Tibial artery (tissue), 4 donors: ENCODE results near the gene SLC35G3.
A peak's percentile ranks its signal among the peaks of the same experiment; 100 is the strongest.
"Not testable (repeated sequence)": the region's sequence is repeated elsewhere in the genome, so short reads cannot be mapped to it uniquely, and the experiment has no call there.

Source experiments
- DNase-seq, 2 donors: peaks; one replicate each; pipeline ENCODE4 v3.0.0-alpha.2; 2019
- H3K27ac ChIP-seq, 2 donors: fragments of 200-600 bp; sonication (generic) in 1 of 2; 1 replicate in 1 of 2; 2 replicates in 1 of 2; pipeline ENCODE4 v1.5.1; 2018 to 2019; ENCODE audit warnings: mild to moderate bottlenecking in 1 of 2
- H3K27me3 ChIP-seq, 2 donors: fragments of 200-600 bp; sonication (generic) in 1 of 2; one replicate each; pipeline versions ENCODE4 v1.5.1 to v1.6.0; 2016 to 2019
- H3K36me3 ChIP-seq, 3 donors: fragments of 200-600 bp; sonication (generic) in 2 of 3; one replicate each; pipeline ENCODE4 v1.5.1; 2016 to 2019; ENCODE audit warnings: mild to moderate bottlenecking in 2 of 3
- H3K4me1 ChIP-seq, 4 donors: fragments of 200-600 bp; sonication (generic) in 2 of 4; 1 replicate in 3 of 4; 2 replicates in 1 of 4; pipeline ENCODE4 v1.5.1; 2016 to 2019
- H3K4me3 ChIP-seq, 2 donors: fragments of 200-600 bp; sonication (generic) in 1 of 2; 1 replicate in 1 of 2; 2 replicates in 1 of 2; pipeline ENCODE4 v1.5.1; 2018 to 2019; ENCODE audit warnings: mild to moderate bottlenecking in 2 of 2
- H3K9me3 ChIP-seq, 3 donors: fragments of 200-600 bp; sonication (generic) in 1 of 3; one replicate each; pipeline ENCODE4 v1.5.1; 2016 to 2019
- CTCF ChIP-seq, 2 experiments: fragments of 200-600 bp in 1 of 2; fragments of 450-650 bp in 1 of 2; IDR thresholded peaks; one replicate each; pipeline ENCODE4 v1.5.1; 2017 to 2019; ENCODE audit warnings: antibody characterized with exemption in 2 of 2, mild to moderate bottlenecking in 1 of 2, moderate library complexity in 1 of 2
- intact Hi-C: fragments of 100-400 bp; cut with DNase I; formaldehyde crosslinking; loops from one replicate; pipeline ENCODE4 v1.15.0; 2023; ENCODE audit warnings: low total_unique reads

The SLC35G3 gene

DNA sequence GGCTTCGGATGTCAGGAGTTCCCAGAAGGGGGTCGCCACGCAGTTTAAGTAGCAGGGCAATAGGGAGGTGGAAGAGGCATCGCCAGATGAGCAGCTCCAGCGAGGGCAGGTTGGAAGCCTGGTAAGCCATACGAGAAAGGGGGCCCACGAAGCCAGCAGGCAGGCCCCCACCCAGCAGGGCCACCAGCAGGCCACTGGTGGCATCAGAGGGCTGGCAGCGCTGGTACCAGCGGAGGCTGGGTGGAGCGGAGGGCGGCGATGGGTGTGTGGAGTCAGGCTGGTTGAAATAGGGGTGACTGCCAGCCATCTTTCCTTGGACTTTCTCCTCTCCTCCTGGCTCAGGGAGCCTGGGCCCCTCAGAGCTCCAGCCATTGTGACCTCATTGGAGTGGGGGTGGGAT, at the start of gene SLC35G3:
TSS of gene SLC35G3 (minus strand) at position 393 of the 400 bp plus-strand sequence. CDS start at position 307, 86 bp downstream.
- H3K4me1 ChIP-seq, H3K9me3 ChIP-seq, H3K27ac ChIP-seq, intact Hi-C loops, DNase-seq, H3K4me3 ChIP-seq, H3K27me3 ChIP-seq, H3K36me3 ChIP-seq: not testable (repeated sequence)

GRCh38 chr17:35243561-35244340, 49.6 kb upstream of the SLC35G3 start:
- TF ChIP-seq CTCF (IDR thresholded peaks at IDR 0.05): no peak
- Histone ChIP-seq H3K27me3 (no peaks in the 10 kb centered on the region), H3K9me3 (no peaks in the 10 kb centered on the region), H3K4me3 (peak overlapping the region; percentile 74 to 76), H3K27ac (peak overlapping the region; percentile 92 to 95), H3K36me3 (no peaks in the 10 kb centered on the region), H3K4me1 (peaks cover 0 to 37% (median 26%) of the 10 kb centered on the region in 4 donors)
- intact Hi-C loops: loop anchor here (5.0 to 10.0 kb wide), 2 partner anchors 101 to 321 kb away; partner anchors contain the start of genes NLE1 and SLFN14
- peak; percentile 69 to 83 for DNase-seq

GRCh38 chr17:35242805-35243560, 48.8 kb upstream of the SLC35G3 start, which contains the start of gene SLFN5:
Gene SLFN5, plus strand, starts transcription at chr17:35243072. Its CDS starts 15,619 bp downstream, at chr17:35258691.
- TF ChIP-seq CTCF (IDR thresholded peaks at IDR 0.05): no peak
- intact Hi-C loops: loop anchor here (5.0 to 10.0 kb wide), 2 partner anchors 101 to 322 kb away; partner anchors contain the start of genes NLE1 and SLFN14

GRCh38 chr17:35242158-35242804, 48.1 kb upstream of the SLC35G3 start:
- intact Hi-C loops: loop anchor here (5.0 to 10.0 kb wide), 2 partner anchors 100 to 323 kb away; partner anchors contain the start of genes NLE1 and SLFN14
- peaks cover 0 to 37% (median 26%) of the 10 kb centered on the region in 4 donors for H3K4me1 ChIP-seq

More at GRCh38 chr17:35242805-35243560, 48.8 kb upstream of the SLC35G3 start, which contains the start of gene SLFN5:
- peak; percentile 97 to 98 for DNase-seq
- Histone ChIP-seq H3K36me3 (no peaks in the 10 kb centered on the region), H3K27ac (peak within 1 kb of the TSS; percentile 92 to 95), H3K4me1 (peaks cover 0 to 37% (median 26%) of the 10 kb centered on the region in 4 donors), H3K4me3 (peak within 1 kb of the TSS; percentile 74 to 76), H3K27me3 (no peaks in the 10 kb centered on the region), H3K9me3 (no peaks in the 10 kb centered on the region)

DNA sequence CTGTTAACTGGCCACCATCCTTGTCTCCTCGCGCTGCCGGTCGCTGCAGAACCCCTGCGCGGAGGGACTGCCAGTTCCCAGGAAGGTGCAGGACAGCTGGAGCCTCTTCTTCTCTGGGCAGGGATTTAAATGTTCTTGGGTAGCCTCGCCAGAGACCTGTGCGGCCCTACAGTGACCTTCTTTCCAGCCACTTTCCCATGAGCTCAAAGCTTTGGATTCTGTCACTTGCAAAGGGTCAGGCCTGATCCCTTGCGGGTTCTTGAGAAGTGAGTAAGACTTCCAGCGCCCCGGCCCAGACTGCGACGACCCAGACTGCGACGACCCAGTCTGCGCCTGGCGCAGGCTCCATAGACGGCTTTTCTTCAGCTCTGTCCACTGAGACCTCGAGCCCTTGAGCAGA, 47.3 kb upstream of the SLC35G3 start:
- DNase-seq: no peak
- peaks cover 0 to 35% (median 26%) of the 10 kb centered on the region in 4 donors for H3K4me1 ChIP-seq
- H3K27me3 ChIP-seq: no peaks in the 10 kb centered on the region
- TF ChIP-seq CTCF (IDR thresholded peaks at IDR 0.05): no peak
- H3K9me3 ChIP-seq: no peaks in the 10 kb centered on the region
- no peak overlapping the region for H3K27ac ChIP-seq
- intact Hi-C loops: loop anchor here (5.0 to 10.0 kb wide), 2 partner anchors 99 to 323 kb away; partner anchors contain the start of genes NLE1 and SLFN14
- no peaks in the 10 kb centered on the region for H3K36me3 ChIP-seq
- H3K4me3 ChIP-seq: peak overlapping the region; percentile 74 to 76

More at GRCh38 chr17:35242158-35242804, 48.1 kb upstream of the SLC35G3 start:
- TF ChIP-seq CTCF (IDR thresholded peaks at IDR 0.05): peak; percentile 27 to 30
- Histone ChIP-seq H3K4me3 (peak overlapping the region; percentile 74 to 76), H3K9me3 (no peaks in the 10 kb centered on the region), H3K27me3 (no peaks in the 10 kb centered on the region), H3K36me3 (no peaks in the 10 kb centered on the region), H3K27ac (peak overlapping the region; percentile 92 to 95)
- peak; percentile 32 to 76 for DNase-seq
